Left renal pelvis (tissue), 4 donors: ENCODE measurements around the gene PLCH1. TPM values are rescaled to one million over a fixed set of nuclear protein-coding genes. Genes with fewer than 3 reads are reported as not detected.

ENCODE experiments used
- DNase-seq, 4 donors: peaks; one replicate each; pipeline ENCODE4 v3.0.0-alpha.2; 2013; ENCODE audit warnings: low read depth in 4 of 4, low spot score in 3 of 4
- polyA plus RNA-seq, 4 donors: library from polyadenylated mRNA; unstranded; fragments of 120-200 nt; gene quantifications; one replicate each; pipeline ENCODE4 v1.2.1, GENCODE V29; 2013; ENCODE audit not compliant: insufficient read length in 4 of 4

PLCH1 gene
- polyA plus RNA-seq = 10 to 100 TPM in 3 of 4 donors, under 1 TPM in 1; 0.38 to 11.0 (median 10.6) TPM

GRCh38 chr3:155744626-155745324 lies at the start of gene PLCH1:
Gene PLCH1, minus strand, starts transcription at chr3:155745071. Its CDS starts 40,847 bp downstream, at chr3:155704224.
- no peak for DNase-seq

GRCh38 chr3:155792532-155792931 lies 47.7 kb upstream of the PLCH1 start:
- no peak for DNase-seq

GRCh38 chr3:155791190-155791589 lies 46.3 kb upstream of the PLCH1 start:
- no peak for DNase-seq

- no peak for DNase-seq
Observed at GRCh38 chr3:155790272-155790925, 45.5 kb upstream of the PLCH1 start.

GRCh38 chr3:155785662-155786295 lies 40.9 kb upstream of the PLCH1 start:
- no peak for DNase-seq

DNA sequence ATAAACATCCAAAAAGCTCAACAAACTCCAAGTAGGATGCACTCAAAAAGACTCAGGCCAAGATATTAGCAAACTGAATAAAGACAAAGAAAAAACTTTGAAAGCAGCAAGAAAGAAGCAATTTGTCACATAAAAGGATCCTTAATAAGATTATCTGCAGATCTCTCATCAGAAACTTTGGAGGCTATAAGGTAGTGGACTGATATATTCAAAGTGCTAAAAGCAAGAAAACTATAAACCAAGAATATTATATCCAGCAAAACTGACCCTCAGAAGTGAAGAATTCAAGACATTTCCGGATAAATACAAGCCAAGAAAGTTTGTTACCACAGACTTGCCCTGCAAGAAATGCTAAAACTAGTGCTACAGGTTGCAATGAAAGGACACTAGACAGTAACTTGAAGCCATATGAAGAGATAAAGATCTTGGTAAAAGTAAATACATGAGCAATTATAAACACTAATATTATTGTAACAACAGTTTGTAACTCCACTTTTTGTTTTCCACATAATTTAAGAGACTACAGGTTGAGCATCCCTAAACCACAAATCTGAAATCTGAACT lies 37.6 kb upstream of the PLCH1 start:
- DNase-seq = no peak

- DNase-seq = no peak
Observed at GRCh38 chr3:155780291-155780690, 35.4 kb upstream of the PLCH1 start.

DNA sequence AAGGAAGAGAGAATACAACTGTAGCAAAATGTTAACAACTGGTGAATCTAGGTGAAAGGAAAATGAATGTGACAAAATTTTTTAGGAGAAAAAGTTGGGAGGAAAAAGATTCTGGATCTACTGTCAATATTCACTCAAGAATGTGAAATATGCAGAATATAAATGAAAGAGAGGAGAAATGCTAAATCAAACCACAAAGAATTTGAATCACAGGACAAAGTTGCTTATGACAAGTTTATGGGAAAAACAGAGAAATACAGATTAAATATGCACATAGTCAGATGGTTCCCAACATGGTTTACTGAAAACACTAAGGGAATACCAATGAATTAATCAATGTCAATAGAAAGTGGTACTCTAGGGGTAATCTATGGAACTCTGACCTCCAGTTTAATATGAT lies 33.6 kb upstream of the PLCH1 start:
- DNase-seq = no peak

- DNase-seq = no peak
Observed at GRCh38 chr3:155772801-155773200, 27.9 kb upstream of the PLCH1 start.

- no peak for DNase-seq
Observed at GRCh38 chr3:155771126-155771525, 26.3 kb upstream of the PLCH1 start.

DNA sequence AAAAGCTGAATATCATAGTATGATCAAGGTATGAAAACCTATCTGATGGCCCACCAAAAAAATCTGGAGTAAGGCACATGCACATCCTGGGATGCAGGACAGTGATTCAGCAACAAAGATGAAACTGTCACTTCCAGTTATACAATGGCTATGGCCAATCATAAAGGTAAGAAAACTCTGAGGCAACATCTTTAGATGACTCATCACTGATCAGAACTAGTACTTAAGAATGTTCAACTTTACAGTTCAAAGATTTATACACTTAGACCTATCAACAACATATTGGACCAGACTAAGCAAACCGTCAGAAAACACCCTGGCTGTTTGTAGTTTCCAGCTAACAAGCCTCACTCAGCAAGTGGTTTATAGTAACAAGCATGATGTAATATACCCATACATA lies 21.3 kb upstream of the PLCH1 start:
- no peak for DNase-seq

GRCh38 chr3:155763870-155764463 lies 19.1 kb upstream of the PLCH1 start:
- DNase-seq = no peak

DNA sequence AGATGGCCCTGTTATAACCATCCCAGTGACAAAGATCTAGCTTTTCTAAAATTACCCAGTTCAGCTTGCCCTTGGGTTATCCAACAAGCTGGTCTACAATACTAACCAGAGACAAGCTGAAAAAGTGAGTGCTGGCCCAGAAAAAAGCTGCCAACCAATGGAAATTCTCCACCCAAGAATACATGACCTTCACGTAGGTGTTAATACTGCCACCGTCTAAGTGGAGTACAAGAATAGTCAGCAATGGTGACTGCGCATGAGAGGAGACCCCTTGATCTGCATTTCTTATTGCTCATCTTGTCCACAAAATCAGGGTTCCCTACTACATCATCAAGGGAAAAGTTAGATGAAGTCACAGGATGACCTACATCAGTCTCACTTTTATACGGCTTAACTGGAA lies 15.8 kb upstream of the PLCH1 start:
- no peak for DNase-seq

DNA sequence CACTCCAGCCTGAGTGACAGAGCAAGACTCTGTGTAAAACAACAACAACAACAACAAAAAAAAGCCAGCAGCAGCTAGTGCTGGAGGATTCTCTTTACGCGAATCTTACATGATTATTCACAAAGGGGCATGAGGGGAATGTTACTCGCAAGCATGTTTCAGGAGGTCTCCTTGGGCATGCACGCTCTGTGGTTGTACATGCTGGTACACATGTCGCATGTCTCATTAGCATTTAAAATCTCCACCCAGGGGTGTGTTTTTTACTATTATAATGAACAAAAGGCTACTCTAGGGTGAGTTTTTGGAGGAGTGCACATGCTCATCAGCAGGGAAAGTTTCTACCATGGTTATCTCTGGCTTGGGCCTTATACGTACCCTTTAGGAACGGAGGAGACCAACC lies 12.7 kb upstream of the PLCH1 start:
- DNase-seq = no peak

- no peak for DNase-seq
Observed at GRCh38 chr3:155753038-155753639, 8.3 kb upstream of the PLCH1 start.

DNA sequence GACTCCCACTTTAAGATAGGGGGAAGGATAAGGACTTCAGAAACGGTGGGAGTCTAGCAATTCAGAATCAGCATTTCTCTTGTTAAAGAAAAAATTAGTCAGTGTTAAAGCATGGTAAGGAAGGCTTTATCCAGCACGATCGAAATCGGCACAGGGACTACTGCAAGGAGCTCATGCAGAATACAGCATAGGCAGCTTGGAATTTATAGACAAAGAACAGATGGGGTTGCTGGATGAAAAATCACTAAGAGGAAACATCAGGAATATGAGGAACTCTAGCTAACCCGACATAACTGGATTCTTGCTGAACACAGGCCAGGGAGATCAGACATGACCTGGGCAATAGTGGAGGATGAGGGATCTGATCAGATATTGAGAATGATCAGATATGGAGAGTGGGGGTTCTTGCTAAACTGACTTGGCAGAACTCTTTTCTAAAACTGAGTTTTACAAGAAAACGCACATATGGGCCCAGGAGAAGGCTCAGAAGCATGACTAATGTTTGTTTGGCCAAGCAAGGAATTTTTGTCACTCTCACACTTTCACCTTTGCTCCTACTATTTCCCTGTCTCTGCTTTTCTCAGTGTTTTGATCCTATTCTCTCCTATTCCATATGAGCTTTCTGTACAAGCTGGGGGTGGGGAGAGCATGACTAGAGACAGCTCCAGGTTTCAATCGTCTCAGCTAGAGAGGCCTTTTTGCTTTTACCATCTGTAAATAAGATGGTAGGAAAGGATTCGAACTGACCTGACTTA lies 3.9 kb upstream of the PLCH1 start:
- DNase-seq = no peak

DNA sequence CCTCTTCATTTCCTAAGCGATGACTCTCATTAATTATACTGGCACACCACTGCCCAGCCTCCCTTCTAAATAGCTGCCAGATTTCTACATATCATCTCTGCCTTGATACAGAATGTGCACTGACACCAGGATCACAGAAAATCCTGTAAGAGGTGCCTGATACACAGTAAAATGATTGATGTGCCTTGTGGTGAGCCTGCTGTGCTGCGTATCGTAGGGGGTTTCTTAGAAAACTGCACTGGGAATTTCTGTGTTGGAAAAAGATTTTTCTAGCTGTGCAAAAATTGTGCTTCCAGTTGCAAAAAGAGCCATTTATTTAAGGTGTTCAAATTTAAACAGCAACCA lies 3.0 kb upstream of the PLCH1 start:
- DNase-seq = no peak

DNA sequence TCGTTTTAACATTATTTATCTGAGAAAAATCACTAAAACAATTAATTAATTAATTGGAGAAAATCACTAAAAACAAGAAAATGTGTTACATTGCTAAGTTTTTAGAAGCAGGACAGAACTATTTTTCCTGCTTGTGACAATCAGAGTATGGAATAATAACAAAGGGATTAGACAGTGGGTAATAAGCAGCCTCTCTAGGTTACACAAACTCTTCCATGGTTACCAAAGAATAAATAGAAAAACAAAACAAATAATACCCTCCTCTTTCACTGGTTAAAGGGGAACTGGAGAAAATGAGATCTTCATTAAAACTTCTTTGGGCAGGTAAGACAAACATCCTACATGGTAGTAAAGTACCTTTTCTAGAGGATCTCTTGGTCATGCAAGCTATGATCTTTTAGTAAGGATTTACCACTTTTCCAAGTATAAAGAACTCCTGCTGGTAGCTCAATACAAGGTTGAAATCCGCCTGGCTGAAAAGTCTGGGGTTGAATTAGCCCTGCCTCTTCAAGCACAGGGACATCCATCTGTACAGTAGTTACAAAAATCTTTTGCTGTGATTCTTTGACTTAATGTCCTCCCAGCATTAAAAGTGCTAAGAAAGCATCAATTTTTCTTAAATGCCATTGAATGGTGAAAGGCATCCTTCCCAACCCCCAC lies 2.5 kb upstream of the PLCH1 start:
- DNase-seq = no peak

DNA sequence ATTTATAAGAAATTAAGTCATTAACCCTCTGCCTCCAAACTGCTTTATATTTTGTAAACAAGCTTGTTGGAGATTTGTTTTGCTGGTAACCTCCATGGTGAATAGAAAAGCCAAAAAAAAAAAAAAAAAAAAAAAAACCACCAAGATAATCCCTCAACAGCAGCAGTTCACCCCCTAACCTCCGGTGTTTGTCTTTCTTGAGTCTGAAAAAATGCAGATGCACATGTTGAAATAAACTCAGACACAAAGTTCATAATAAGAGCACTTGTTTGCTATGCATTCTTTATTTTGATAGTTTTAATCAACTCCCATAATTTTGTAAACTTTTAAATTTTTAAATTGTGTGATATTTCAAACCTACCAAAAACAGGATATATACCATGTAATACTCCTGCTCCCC lies 1.8 kb upstream of the PLCH1 start:
- no peak for DNase-seq
